ENCODE results near the gene GOLPH3L.
"Not testable (repeated sequence)": the region's sequence is repeated elsewhere in the genome, so short reads cannot be mapped to it uniquely, and the experiment has no call there.

DNA sequence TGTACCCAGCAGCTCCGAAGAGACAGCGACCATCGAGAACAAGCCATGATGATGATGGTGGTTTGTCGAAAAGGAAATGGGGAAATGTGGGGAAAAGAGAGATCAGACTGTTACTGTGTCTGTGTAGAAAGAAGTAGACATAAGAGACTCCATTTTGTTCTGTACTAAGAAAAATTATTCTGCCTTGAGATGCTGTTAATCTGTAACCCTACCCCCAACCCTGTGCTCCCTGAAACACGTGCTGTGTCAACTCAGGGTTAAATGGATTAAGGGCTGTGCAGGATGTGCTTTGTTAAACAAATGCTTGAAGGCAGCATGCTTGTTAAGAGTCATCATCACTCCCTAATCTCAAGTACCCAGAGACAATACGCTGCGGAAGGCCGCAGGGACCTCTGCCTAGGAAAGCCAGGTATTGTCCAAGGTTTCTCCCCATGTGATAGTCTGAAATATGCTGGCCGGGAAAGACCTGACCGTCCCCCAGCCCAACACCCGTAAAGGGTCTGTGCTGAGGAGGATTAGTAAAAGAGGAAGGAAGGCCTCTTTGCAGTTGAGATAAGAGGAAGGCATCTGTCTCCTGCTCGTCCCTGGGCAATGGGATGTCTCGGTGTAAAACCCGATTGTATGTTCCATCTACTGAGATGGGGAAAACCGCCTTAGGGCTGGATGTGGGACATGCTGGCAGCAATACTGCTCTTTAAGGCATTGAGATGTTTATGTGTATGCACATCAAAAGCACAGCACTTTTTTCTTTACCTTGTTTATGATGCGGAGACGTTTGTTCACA lies 61.9 kb downstream of the GOLPH3L start:
- TF ChIP-seq, protein P1, sequence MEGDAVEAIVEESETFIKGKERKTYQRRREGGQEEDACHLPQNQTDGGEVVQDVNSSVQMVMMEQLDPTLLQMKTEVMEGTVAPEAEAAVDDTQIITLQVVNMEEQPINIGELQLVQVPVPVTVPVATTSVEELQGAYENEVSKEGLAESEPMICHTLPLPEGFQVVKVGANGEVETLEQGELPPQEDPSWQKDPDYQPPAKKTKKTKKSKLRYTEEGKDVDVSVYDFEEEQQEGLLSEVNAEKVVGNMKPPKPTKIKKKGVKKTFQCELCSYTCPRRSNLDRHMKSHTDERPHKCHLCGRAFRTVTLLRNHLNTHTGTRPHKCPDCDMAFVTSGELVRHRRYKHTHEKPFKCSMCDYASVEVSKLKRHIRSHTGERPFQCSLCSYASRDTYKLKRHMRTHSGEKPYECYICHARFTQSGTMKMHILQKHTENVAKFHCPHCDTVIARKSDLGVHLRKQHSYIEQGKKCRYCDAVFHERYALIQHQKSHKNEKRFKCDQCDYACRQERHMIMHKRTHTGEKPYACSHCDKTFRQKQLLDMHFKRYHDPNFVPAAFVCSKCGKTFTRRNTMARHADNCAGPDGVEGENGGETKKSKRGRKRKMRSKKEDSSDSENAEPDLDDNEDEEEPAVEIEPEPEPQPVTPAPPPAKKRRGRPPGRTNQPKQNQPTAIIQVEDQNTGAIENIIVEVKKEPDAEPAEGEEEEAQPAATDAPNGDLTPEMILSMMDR (IDR thresholded peaks at IDR 0.05), result not testable (repeated sequence)
- TF ChIP-seq POLR2AphosphoS5 (IDR thresholded peaks at IDR 0.05), result not testable (repeated sequence)
